Neuronal stem cell (in vitro differentiated cells): ENCODE measurements around the gene ENTPD2.

Source experiments
- DNase-seq: peaks from one replicate; pipeline ENCODE4 v3.0.0-alpha.2; 2013; ENCODE audit warnings: low spot score
- H2AFZ ChIP-seq: one replicate; pipeline ENCODE4 v1.6.1; 2013; ENCODE audit warnings: mild to moderate bottlenecking, low read length, inconsistent platforms
- H2AK5ac ChIP-seq: 2 replicates; pipeline ENCODE4 v1.6.1; 2013; ENCODE audit warnings: low read depth, mild to moderate bottlenecking, inconsistent platforms, low read length, moderate library complexity, mixed read lengths
- H2BK120ac ChIP-seq: 2 replicates; pipeline ENCODE4 v1.6.1; 2013; ENCODE audit warnings: low read depth, mild to moderate bottlenecking, inconsistent platforms, low read length, moderate library complexity, mixed read lengths
- H2BK12ac ChIP-seq: one replicate; pipeline ENCODE4 v1.6.1; 2013; ENCODE audit warnings: low read length, inconsistent platforms
- H2BK15ac ChIP-seq: 2 replicates; pipeline ENCODE4 v1.6.1; 2013; ENCODE audit warnings: mild to moderate bottlenecking, low read length, inconsistent platforms, mixed read lengths
- H2BK5ac ChIP-seq: one replicate; pipeline ENCODE4 v1.6.1; 2013; ENCODE audit warnings: inconsistent platforms, mild to moderate bottlenecking, low read length, moderate library complexity
- H3K14ac ChIP-seq: one replicate; pipeline ENCODE4 v1.6.1; 2013; ENCODE audit warnings: low read length, inconsistent platforms
- H3K18ac ChIP-seq: 2 replicates; pipeline ENCODE4 v1.6.1; 2013; ENCODE audit warnings: low read length, inconsistent platforms
- H3K23ac ChIP-seq: 2 replicates; pipeline ENCODE4 v1.6.1; 2013; ENCODE audit warnings: low read depth, mild to moderate bottlenecking, mixed read lengths, low read length, inconsistent platforms; ENCODE audit not compliant: poor library complexity
- H3K27ac ChIP-seq: replicated peaks from 3 replicates; pipeline ENCODE4 v1.5.1; 2013; ENCODE audit warnings: low read length, inconsistent platforms
- H3K27me3 ChIP-seq, 3 experiments: 2 replicates each; pipeline ENCODE4 v1.6.1; 2013; ENCODE audit warnings: low read length in 3 of 3, mild to moderate bottlenecking in 2 of 3, inconsistent platforms in 1 of 3, low read depth in 1 of 3, mixed read lengths in 1 of 3, moderate library complexity in 1 of 3; ENCODE audit not compliant: control insufficient read depth in 3 of 3, insufficient read depth in 3 of 3
- H3K36me3 ChIP-seq, 2 donors: replicated peaks in 1 of 2; 2 replicates each; pipeline ENCODE4 v1.6.1; 2013; ENCODE audit warnings: low read length in 2 of 2; ENCODE audit not compliant: control insufficient read depth in 2 of 2, insufficient read depth in 2 of 2
- H3K4ac ChIP-seq: 2 replicates; pipeline ENCODE4 v1.6.1; 2013; ENCODE audit warnings: inconsistent platforms, mild to moderate bottlenecking, low read length, moderate library complexity
- H3K4me1 ChIP-seq, 2 donors: 1 replicate in 1 of 2; 2 replicates in 1 of 2; pipeline ENCODE4 v1.6.1; 2013; ENCODE audit warnings: low read length in 2 of 2, low read depth in 1 of 2; ENCODE audit not compliant: control insufficient read depth in 2 of 2, insufficient read depth in 1 of 2
- H3K4me2 ChIP-seq: one replicate; pipeline ENCODE4 v1.6.1; 2013; ENCODE audit warnings: mild to moderate bottlenecking, low read length, inconsistent platforms; ENCODE audit not compliant: insufficient read depth, poor library complexity, severe bottlenecking
- H3K4me3 ChIP-seq, 2 donors: 2 replicates each; pipeline ENCODE4 v1.5.1; 2013; ENCODE audit warnings: low read length in 2 of 2, mild to moderate bottlenecking in 2 of 2, inconsistent platforms in 1 of 2, moderate library complexity in 1 of 2
- H3K79me1 ChIP-seq: one replicate; pipeline ENCODE4 v1.6.1; 2013; ENCODE audit warnings: low read depth, mild to moderate bottlenecking, inconsistent platforms, low read length, moderate library complexity
- H3K9ac ChIP-seq: one replicate; pipeline ENCODE4 v1.6.1; 2013; ENCODE audit warnings: mild to moderate bottlenecking, low read depth, low read length, inconsistent platforms; ENCODE audit not compliant: poor library complexity
- H3K9me3 ChIP-seq, 2 donors: replicated peaks in 1 of 2; 2 replicates each; pipeline versions ENCODE3 to v1.6.1; 2013; ENCODE audit warnings: low read length in 2 of 2, mild to moderate bottlenecking in 2 of 2, inconsistent platforms in 1 of 2, low read depth in 1 of 2, mixed read lengths in 1 of 2, moderate library complexity in 1 of 2; ENCODE audit not compliant: control insufficient read depth in 2 of 2, insufficient read depth in 1 of 2
- H4K8ac ChIP-seq: one replicate; pipeline ENCODE4 v1.6.1; 2013; ENCODE audit warnings: low read depth, mild to moderate bottlenecking, inconsistent platforms, low read length, moderate library complexity
- H4K91ac ChIP-seq: one replicate; pipeline ENCODE4 v1.6.1; 2013; ENCODE audit warnings: low read length, low read depth, mild to moderate bottlenecking, inconsistent platforms; ENCODE audit not compliant: poor library complexity
- WGBS, 2 donors: extraction: QIAGEN DNeasy Blood & Tissue Kit; methylation state at CpG; one replicate each; pipeline ENCODE4 v1.1.7; 2013; ENCODE audit warnings: missing lambda C conversion rate in 2 of 2, mixed read lengths in 1 of 2; ENCODE audit not compliant: insufficient read length in 2 of 2, insufficient replicate concordance in 1 of 2; ENCODE audit errors: extremely low coverage in 2 of 2; 5-methylcytosine and 5-hydroxymethylcytosine counted together

ENTPD2 gene

GRCh38 chr9:137013571-137013940, 40.3 kb downstream of the ENTPD2 start:
- H3K4me3 ChIP-seq: no peak overlapping the region
- H2BK5ac ChIP-seq: peak overlapping the region; percentile 24
- H3K18ac ChIP-seq: no peak overlapping the region
- no peak overlapping the region for H3K4me2 ChIP-seq
- no peak overlapping the region for H2AFZ ChIP-seq
- peaks cover 3% of the 10 kb centered on the region for H3K79me1 ChIP-seq
- no peaks in the 10 kb centered on the region for H3K27me3 ChIP-seq
- no peak for DNase-seq
- no peak overlapping the region for H3K14ac ChIP-seq
- no peak overlapping the region for H2BK12ac ChIP-seq
- peaks cover 0 to 6% of the 10 kb centered on the region in 2 donors for H3K9me3 ChIP-seq
- no peaks in the 10 kb centered on the region for H3K4me1 ChIP-seq
- H3K4ac ChIP-seq: no peak overlapping the region
- no peak overlapping the region for H2BK15ac ChIP-seq
- no peak overlapping the region for H4K8ac ChIP-seq
- no CpG with 5 or more reads among the region's 20 CpGs for WGBS, 2 donors
- no peak overlapping the region for H4K91ac ChIP-seq
- H3K9ac ChIP-seq: peak overlapping the region; percentile 21
- peaks cover 29 to 49% of the 10 kb centered on the region in 2 donors for H3K36me3 ChIP-seq
- H2BK120ac ChIP-seq: no peak overlapping the region
- no peak overlapping the region for H2AK5ac ChIP-seq
- peak overlapping the region; percentile 55 for H3K23ac ChIP-seq
- no peak overlapping the region for H3K27ac ChIP-seq

GRCh38 chr9:137012694-137013570, 40.9 kb downstream of the ENTPD2 start:
- Histone ChIP-seq H2BK5ac (no peak overlapping the region), H3K23ac (no peak overlapping the region), H2BK120ac (no peak overlapping the region), H2AFZ (no peak overlapping the region), H3K36me3 (peaks cover 29 to 48% of the 10 kb centered on the region in 2 donors), H2BK15ac (no peak overlapping the region), H3K14ac (no peak overlapping the region), H3K79me1 (peaks cover 3% of the 10 kb centered on the region), H3K27me3 (no peaks in the 10 kb centered on the region), H4K91ac (no peak overlapping the region), H3K27ac (no peak overlapping the region), H3K4me1 (peaks cover 0 to 4% of the 10 kb centered on the region in 2 donors), H3K9ac (no peak overlapping the region), H3K4ac (no peak overlapping the region), H2BK12ac (no peak overlapping the region), H3K18ac (no peak overlapping the region), H3K4me3 (no peak overlapping the region), H4K8ac (no peak overlapping the region), H3K9me3 (peaks cover 0 to 6% of the 10 kb centered on the region in 2 donors), H2AK5ac (no peak overlapping the region), H3K4me2 (no peak overlapping the region)
- no CpG with 5 or more reads among the region's 67 CpGs for WGBS, 2 donors
- no peak for DNase-seq

- H2BK5ac ChIP-seq: no peak overlapping the region
- no peak overlapping the region for H3K27ac ChIP-seq
- no peaks in the 10 kb centered on the region for H3K27me3 ChIP-seq
- peaks cover 0 to 8% of the 10 kb centered on the region in 2 donors for H3K4me1 ChIP-seq
- H3K9me3 ChIP-seq: peaks cover 0 to 5% of the 10 kb centered on the region in 2 donors
- no peak overlapping the region for H2BK120ac ChIP-seq
- H3K36me3 ChIP-seq: peaks cover 26 to 41% of the 10 kb centered on the region in 2 donors
- no peak overlapping the region for H2BK15ac ChIP-seq
- H2AFZ ChIP-seq: no peak overlapping the region
- no peak overlapping the region for H2AK5ac ChIP-seq
- H3K4me3 ChIP-seq: no peak overlapping the region
- H3K14ac ChIP-seq: no peak overlapping the region
- no peak overlapping the region for H3K23ac ChIP-seq
- no peak overlapping the region for H3K4ac ChIP-seq
- no peak for DNase-seq
- no peak overlapping the region for H2BK12ac ChIP-seq
- H3K4me2 ChIP-seq: no peak overlapping the region
- no CpG with 5 or more reads among the region's 39 CpGs for WGBS, 2 donors
- H3K79me1 ChIP-seq: peaks cover 3% of the 10 kb centered on the region
- no peak overlapping the region for H3K18ac ChIP-seq
- no peak overlapping the region for H4K91ac ChIP-seq
- H4K8ac ChIP-seq: no peak overlapping the region
- no peak overlapping the region for H3K9ac ChIP-seq
These were observed 41.8 kb downstream of the ENTPD2 start for GRCh38 chr9:137011907-137012675.

DNA sequence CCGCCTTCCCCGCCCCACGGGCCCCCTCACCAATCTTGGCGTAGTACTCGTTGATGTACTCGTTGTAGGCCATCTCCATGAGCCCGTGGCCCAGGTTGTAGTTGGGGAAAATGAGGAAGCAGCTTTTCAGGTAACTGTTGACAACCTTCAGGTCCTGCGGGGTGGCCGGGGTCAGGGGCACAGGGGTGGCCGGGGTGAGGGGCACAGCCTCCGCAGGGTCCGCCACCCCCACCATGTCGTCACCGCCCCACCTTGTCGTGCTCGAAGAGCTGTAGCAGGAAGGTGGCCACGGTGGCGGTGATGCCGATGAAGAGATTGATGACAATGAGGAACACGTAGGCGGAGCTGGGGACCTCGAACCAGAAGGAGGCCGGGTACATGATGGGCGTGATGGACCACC, 42.7 kb downstream of the ENTPD2 start:
- WGBS, 2 donors: no CpG with 5 or more reads among the region's 24 CpGs
- H3K4me2 ChIP-seq: no peak overlapping the region

More for the DNA sequence above, 42.7 kb downstream of the ENTPD2 start:
- H2AFZ ChIP-seq: no peak overlapping the region
- H3K27me3 ChIP-seq: no peaks in the 10 kb centered on the region
- no peak overlapping the region for H4K91ac ChIP-seq
- H2BK15ac ChIP-seq: no peak overlapping the region
- H3K4ac ChIP-seq: no peak overlapping the region
- H3K79me1 ChIP-seq: peaks cover 3% of the 10 kb centered on the region
- H3K23ac ChIP-seq: no peak overlapping the region
- H3K9ac ChIP-seq: no peak overlapping the region
- H2AK5ac ChIP-seq: no peak overlapping the region
- peak overlapping the region; percentile 82 for H4K8ac ChIP-seq
- no peak overlapping the region for H3K27ac ChIP-seq
- H3K9me3 ChIP-seq: peaks cover under 1 to 3% of the 10 kb centered on the region in 2 donors
- no peak overlapping the region for H3K14ac ChIP-seq
- no peak overlapping the region for H2BK5ac ChIP-seq
- peaks cover 18 to 33% of the 10 kb centered on the region in 2 donors for H3K36me3 ChIP-seq
- H3K4me3 ChIP-seq: no peak overlapping the region
- no peak overlapping the region for H2BK12ac ChIP-seq
- H2BK120ac ChIP-seq: no peak overlapping the region
- no peak overlapping the region for H3K18ac ChIP-seq
- DNase-seq: no peak
- peaks cover 0 to 8% of the 10 kb centered on the region in 2 donors for H3K4me1 ChIP-seq
